OCI-LY3 (cell line): ENCODE measurements around the gene ASIC4.

Source experiments
- H2AFZ ChIP-seq: fragments of 200-600, 300-600 bp; shearing (Covaris generic); 2 replicates; pipeline ENCODE4 v1.6.0; 2014; ENCODE audit warnings: antibody characterized with exemption, low read depth, low read length
- H3K27ac ChIP-seq: fragments of 200-600, 300-600 bp; sonication (generic); 2 replicates; pipeline ENCODE4 v1.5.1; 2014; ENCODE audit warnings: mild to moderate bottlenecking, low read length, moderate library complexity, mixed read lengths
- H3K27me3 ChIP-seq: fragments of 200-600, 300-600 bp; sonication (generic); 2 replicates; pipeline ENCODE4 v1.6.1; 2014; ENCODE audit warnings: low read depth, low read length, mixed read lengths
- H3K36me3 ChIP-seq: fragments of 200-600, 300-600 bp; sonication (generic); replicated peaks from 2 replicates; pipeline ENCODE3; 2014; ENCODE audit warnings: low read depth, low read length, mixed read lengths
- H3K4me1 ChIP-seq: fragments of 300-600, 200-600 bp; sonication (generic); 2 replicates; pipeline ENCODE4 v1.6.1; 2014; ENCODE audit warnings: low read length, mixed read lengths
- H3K4me2 ChIP-seq: fragments of 200-600, 300-600 bp; sonication (generic); 2 replicates; pipeline ENCODE4 v1.6.1; 2014; ENCODE audit warnings: low read length, mixed read lengths
- H3K4me3 ChIP-seq: fragments of 300-600, 200-600 bp; sonication (generic); 2 replicates; pipeline ENCODE4 v1.5.1; 2014; ENCODE audit warnings: antibody characterized with exemption, mild to moderate bottlenecking, low read length, moderate library complexity
- H3K79me2 ChIP-seq: fragments of 300-600, 200-600 bp; shearing (Covaris generic); 2 replicates; pipeline ENCODE4 v1.6.1; 2014; ENCODE audit warnings: mild to moderate bottlenecking, low read length, mixed read lengths
- H3K9ac ChIP-seq: fragments of 300-600, 200-600 bp; shearing (Covaris generic); 2 replicates; pipeline ENCODE4 v1.6.0; 2014; ENCODE audit warnings: mild to moderate bottlenecking, low read length, moderate library complexity
- H3K9me3 ChIP-seq: fragments of 200-600, 300-600 bp; shearing (Covaris generic); 2 replicates; pipeline ENCODE4 v1.6.1; 2014; ENCODE audit warnings: low read length, mixed read lengths; ENCODE audit not compliant: insufficient read depth
- H4K20me1 ChIP-seq: fragments of 200-600, 300-600 bp; sonication (generic); 2 replicates; pipeline ENCODE4 v1.6.1; 2016; ENCODE audit warnings: low read length, mixed read lengths; ENCODE audit not compliant: insufficient read depth
- CTCF ChIP-seq: fragments of 200-600, 300-600 bp; sonication (generic); IDR thresholded peaks from 2 replicates; pipeline ENCODE4 v1.5.1; 2014; ENCODE audit warnings: antibody characterized with exemption, low read length, low read depth
- EZH2phosphoT487 ChIP-seq: fragments of 200-600 bp; shearing (Covaris generic); IDR thresholded peaks from 2 replicates; pipeline ENCODE4 v1.6.1; 2018; ENCODE audit warnings: antibody characterized with exemption, mixed run types, low read depth

Gene ASIC4

GRCh38 chr2:219569635-219570034 lies 55.4 kb downstream of the ASIC4 start:
- Histone ChIP-seq H3K27ac (no peak overlapping the region), H3K4me1 (no peaks in the 10 kb centered on the region), H3K4me2 (no peak overlapping the region), H3K27me3 (no peaks in the 10 kb centered on the region), H3K79me2 (no peaks in the 10 kb centered on the region), H3K36me3 (no peaks in the 10 kb centered on the region), H4K20me1 (no peaks in the 10 kb centered on the region), H3K9ac (no peak overlapping the region), H3K9me3 (no peaks in the 10 kb centered on the region), H3K4me3 (no peak overlapping the region), H2AFZ (no peak overlapping the region)
- TF ChIP-seq EZH2phosphoT487, result no peak
- TF ChIP-seq CTCF, result no peak

- Histone ChIP-seq H2AFZ (no peak overlapping the region), H4K20me1 (no peaks in the 10 kb centered on the region), H3K27me3 (no peaks in the 10 kb centered on the region), H3K9ac (no peak overlapping the region), H3K36me3 (no peaks in the 10 kb centered on the region), H3K4me2 (no peak overlapping the region), H3K9me3 (no peaks in the 10 kb centered on the region), H3K4me1 (no peaks in the 10 kb centered on the region), H3K79me2 (no peaks in the 10 kb centered on the region), H3K27ac (no peak overlapping the region), H3K4me3 (no peak overlapping the region)
- TF ChIP-seq EZH2phosphoT487 (no peak), CTCF (no peak)
Observed at GRCh38 chr2:219570194-219570923, 56.1 kb downstream of the ASIC4 start.

GRCh38 chr2:219570924-219571310 lies 56.6 kb downstream of the ASIC4 start:
- Histone ChIP-seq H3K36me3 (no peaks in the 10 kb centered on the region), H3K4me3 (no peak overlapping the region), H3K4me1 (no peaks in the 10 kb centered on the region), H2AFZ (no peak overlapping the region), H3K27ac (no peak overlapping the region), H3K9ac (no peak overlapping the region), H3K79me2 (no peaks in the 10 kb centered on the region), H3K27me3 (no peaks in the 10 kb centered on the region), H4K20me1 (no peaks in the 10 kb centered on the region), H3K4me2 (no peak overlapping the region), H3K9me3 (no peaks in the 10 kb centered on the region)
- TF ChIP-seq CTCF (no peak), EZH2phosphoT487 (no peak)

- no peaks in the 10 kb centered on the region for H3K27me3 ChIP-seq
- TF ChIP-seq CTCF, result no peak
- no peak for TF ChIP-seq EZH2phosphoT487
- no peaks in the 10 kb centered on the region for H3K79me2 ChIP-seq
- no peak within 1 kb of the TSS for H3K4me3 ChIP-seq
- H3K4me2 ChIP-seq, result no peak within 1 kb of the TSS
- no peak within 1 kb of the TSS for H3K27ac ChIP-seq
- no peak within 1 kb of the TSS for H2AFZ ChIP-seq
- no peak within 1 kb of the TSS for H3K9ac ChIP-seq
- no peaks in the 10 kb centered on the region for H3K36me3 ChIP-seq
- H3K4me1 ChIP-seq, result no peaks in the 10 kb centered on the region
- no peaks in the 10 kb centered on the region for H4K20me1 ChIP-seq
- no peaks in the 10 kb centered on the region for H3K9me3 ChIP-seq
Observed at GRCh38 chr2:219571311-219572236, 57.3 kb downstream of the ASIC4 start, which contains the start of gene OBSL1. OBSL1 (minus strand) TSS chr2:219571539; CDS start chr2:219571232, 307 bp downstream.
